Thoracic aorta (tissue), 2 donors: ENCODE data around the gene SYNDIG1. TPM values are rescaled to one million over a fixed set of nuclear protein-coding genes. Genes with fewer than 3 reads are reported as not detected.

ENCODE experiments used
- ATAC-seq: fragments of 150-250 bp; one replicate; pipeline ENCODE4 v1.8.0; 2017; ENCODE audit warnings: low read depth; ENCODE audit not compliant: insufficient number of reproducible peaks, low FRiP score
- DNase-seq: peaks from one replicate; pipeline ENCODE4 v3.0.0-alpha.2; 2020; ENCODE audit warnings: low spot score
- H3K27ac ChIP-seq, 2 donors: fragments of 200-600 bp; sonication (generic); 1 replicate in 1 of 2; 2 replicates in 1 of 2; pipeline ENCODE4 v1.5.1; 2016; ENCODE audit warnings: mild to moderate bottlenecking in 2 of 2, moderate library complexity in 2 of 2
- H3K27me3 ChIP-seq: fragments of 200-600 bp; sonication (generic); replicated peaks from 2 replicates; pipeline ENCODE4 v1.6.0; 2016; ENCODE audit warnings: mild to moderate bottlenecking; ENCODE audit not compliant: insufficient read depth
- H3K36me3 ChIP-seq: fragments of 200-600 bp; sonication (generic); one replicate; pipeline ENCODE4 v1.5.1; 2016
- H3K4me1 ChIP-seq, 2 donors: fragments of 200-600 bp; sonication (generic); 1 replicate in 1 of 2; 2 replicates in 1 of 2; pipeline versions ENCODE4 v1.5.1 to v1.6.0; 2016; ENCODE audit warnings: low read depth in 2 of 2, mild to moderate bottlenecking in 1 of 2; ENCODE audit not compliant: control insufficient read depth in 1 of 2
- H3K4me3 ChIP-seq: fragments of 200-600 bp; sonication (generic); 2 replicates; pipeline ENCODE4 v1.5.1; 2016; ENCODE audit warnings: mild to moderate bottlenecking
- H3K9me3 ChIP-seq: fragments of 200-600 bp; sonication (generic); 2 replicates; pipeline ENCODE4 v1.5.1; 2016
- total RNA-seq, 2 donors: library from RNA; depleted of rRNA; stranded (reverse); fragments of >200 nt; gene quantifications; one replicate each; pipeline versions ENCODE4 v1.1.0 to v1.2.3, GENCODE V29; 2016
- TF ChIP-seq, protein P1 (sequence below): fragments of 200-600 bp; sonication (generic); IDR thresholded peaks from one replicate; pipeline ENCODE4 v1.5.1; 2019; ENCODE audit warnings: antibody characterized with exemption

The SYNDIG1 gene
- total RNA-seq, 2 donors from 2014 or later, result 1.8 to 5.4 TPM

DNA sequence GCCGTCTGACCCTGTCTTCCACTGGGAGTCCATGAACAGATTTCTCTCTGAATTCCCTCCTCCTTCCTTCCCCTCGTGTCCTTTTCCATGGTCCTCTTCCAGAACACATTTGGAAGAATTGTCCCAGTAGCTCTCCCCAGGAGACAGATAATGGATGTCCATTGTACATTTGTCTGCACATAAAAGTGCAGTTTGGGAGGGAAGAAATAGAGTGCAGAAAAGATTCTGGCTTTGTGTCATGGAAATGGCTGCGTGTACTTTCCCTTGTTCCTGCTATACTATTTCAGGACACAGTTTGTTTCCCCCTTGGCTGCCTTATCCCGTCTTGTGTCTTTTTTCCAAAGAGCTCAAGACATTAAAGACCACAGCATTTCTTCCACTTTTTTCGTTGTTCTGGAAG, 127.6 kb downstream of the SYNDIG1 start:
- DNase-seq (no peak), ATAC-seq (no peak)
- TF ChIP-seq, protein P1, sequence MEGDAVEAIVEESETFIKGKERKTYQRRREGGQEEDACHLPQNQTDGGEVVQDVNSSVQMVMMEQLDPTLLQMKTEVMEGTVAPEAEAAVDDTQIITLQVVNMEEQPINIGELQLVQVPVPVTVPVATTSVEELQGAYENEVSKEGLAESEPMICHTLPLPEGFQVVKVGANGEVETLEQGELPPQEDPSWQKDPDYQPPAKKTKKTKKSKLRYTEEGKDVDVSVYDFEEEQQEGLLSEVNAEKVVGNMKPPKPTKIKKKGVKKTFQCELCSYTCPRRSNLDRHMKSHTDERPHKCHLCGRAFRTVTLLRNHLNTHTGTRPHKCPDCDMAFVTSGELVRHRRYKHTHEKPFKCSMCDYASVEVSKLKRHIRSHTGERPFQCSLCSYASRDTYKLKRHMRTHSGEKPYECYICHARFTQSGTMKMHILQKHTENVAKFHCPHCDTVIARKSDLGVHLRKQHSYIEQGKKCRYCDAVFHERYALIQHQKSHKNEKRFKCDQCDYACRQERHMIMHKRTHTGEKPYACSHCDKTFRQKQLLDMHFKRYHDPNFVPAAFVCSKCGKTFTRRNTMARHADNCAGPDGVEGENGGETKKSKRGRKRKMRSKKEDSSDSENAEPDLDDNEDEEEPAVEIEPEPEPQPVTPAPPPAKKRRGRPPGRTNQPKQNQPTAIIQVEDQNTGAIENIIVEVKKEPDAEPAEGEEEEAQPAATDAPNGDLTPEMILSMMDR, result no peak
- Histone ChIP-seq H3K27ac (no peak overlapping the region), H3K4me1 (no peaks in the 10 kb centered on the region), H3K27me3 (no peaks in the 10 kb centered on the region), H3K9me3 (peaks cover 9% of the 10 kb centered on the region), H3K36me3 (no peaks in the 10 kb centered on the region), H3K4me3 (no peak overlapping the region)

DNA sequence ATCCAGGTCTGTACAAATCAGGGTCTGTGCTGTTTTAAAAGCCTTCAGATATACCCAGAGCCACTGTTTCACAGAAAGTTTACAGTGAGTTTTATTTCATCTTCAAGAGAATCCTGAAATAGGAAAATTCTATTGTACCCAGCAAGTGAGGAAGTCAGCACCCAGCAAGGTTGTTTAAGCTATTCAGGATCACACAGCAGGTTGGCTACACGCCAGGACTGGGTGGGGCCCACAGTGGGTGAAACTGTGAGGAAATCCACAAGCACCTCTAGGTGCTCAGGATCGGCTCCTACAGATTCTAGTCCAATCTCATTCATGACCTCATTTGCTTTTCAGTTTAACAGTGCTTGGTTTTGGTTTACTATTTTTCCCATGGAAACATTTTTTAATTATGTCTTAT, 128.9 kb downstream of the SYNDIG1 start:
- H3K27ac ChIP-seq, result no peak overlapping the region
- no peaks in the 10 kb centered on the region for H3K27me3 ChIP-seq
- ATAC-seq, result no peak
- H3K36me3 ChIP-seq, result no peaks in the 10 kb centered on the region
- H3K4me1 ChIP-seq, result no peaks in the 10 kb centered on the region
- H3K4me3 ChIP-seq, result no peak overlapping the region
- TF ChIP-seq, protein P1, result no peak
- H3K9me3 ChIP-seq, result peaks cover 9% of the 10 kb centered on the region
- no peak for DNase-seq

DNA sequence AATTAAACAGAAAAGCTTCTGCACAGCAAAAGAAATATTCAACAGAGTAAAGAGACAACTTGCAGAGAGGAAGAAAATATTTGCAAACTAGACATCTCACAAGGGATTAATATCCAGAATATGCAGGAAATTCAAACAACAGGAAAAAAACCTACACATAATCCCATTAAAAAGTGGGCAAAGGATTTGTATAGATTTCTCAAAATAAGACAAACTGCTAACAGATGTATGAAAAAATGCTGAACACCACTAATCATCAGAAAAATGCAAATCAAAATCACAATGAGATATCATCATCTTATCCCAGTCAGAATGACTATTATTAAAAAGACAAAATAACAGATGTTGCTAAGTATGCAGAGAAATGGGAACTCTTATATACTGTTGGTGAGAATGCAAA, 129.6 kb downstream of the SYNDIG1 start:
- Histone ChIP-seq H3K9me3 (peaks cover 9% of the 10 kb centered on the region), H3K4me1 (no peaks in the 10 kb centered on the region), H3K36me3 (no peaks in the 10 kb centered on the region), H3K27ac (no peak overlapping the region), H3K4me3 (no peak overlapping the region), H3K27me3 (no peaks in the 10 kb centered on the region)
- TF ChIP-seq, protein P1, result no peak
- ATAC-seq, result no peak
- DNase-seq, result no peak

DNA sequence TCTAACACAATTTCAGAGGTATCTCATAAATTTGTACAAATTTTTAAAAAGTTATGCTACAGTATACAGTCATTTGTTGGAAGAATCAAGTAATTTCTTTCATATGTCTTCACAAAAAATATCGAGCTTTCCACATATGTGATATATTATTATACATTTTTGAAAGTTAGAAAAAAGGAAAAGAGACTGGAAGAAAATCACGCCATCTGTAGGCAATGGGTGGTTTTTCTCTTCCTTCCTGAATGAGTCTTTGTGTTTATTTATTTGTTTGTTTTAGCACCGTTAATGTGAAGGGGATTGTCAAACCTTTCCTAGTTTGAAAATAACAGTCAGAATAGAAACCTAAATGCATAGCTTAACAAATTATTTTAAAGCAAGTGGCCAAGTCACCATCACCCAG, 130.6 kb downstream of the SYNDIG1 start:
- no peaks in the 10 kb centered on the region for H3K4me1 ChIP-seq
- H3K27me3 ChIP-seq, result no peaks in the 10 kb centered on the region
- no peak overlapping the region for H3K4me3 ChIP-seq
- TF ChIP-seq, protein P1, result no peak
- H3K36me3 ChIP-seq, result no peaks in the 10 kb centered on the region
- H3K9me3 ChIP-seq, result peaks cover 9% of the 10 kb centered on the region
- ATAC-seq (no peak), DNase-seq (no peak)
- no peak overlapping the region for H3K27ac ChIP-seq

DNA sequence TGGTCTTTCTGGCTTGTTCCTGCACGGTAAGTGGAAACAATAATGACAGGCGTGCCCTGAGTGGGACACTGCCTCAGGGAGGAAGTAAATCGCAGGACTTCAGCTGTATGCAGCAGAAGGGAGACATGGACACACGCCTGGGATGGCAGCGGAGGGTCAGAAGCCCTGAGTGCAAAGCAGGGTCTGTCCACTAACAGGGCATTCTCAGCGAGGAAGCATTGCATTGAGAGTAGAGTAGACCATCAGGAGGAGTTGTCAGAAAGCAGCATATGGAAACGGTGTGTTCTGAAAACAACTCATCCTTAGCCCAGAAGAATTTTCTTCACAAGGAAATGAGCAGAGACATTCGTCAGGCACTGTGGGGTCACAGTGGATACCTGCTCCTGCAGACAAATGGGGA, 134.0 kb downstream of the SYNDIG1 start:
- no peak for DNase-seq
- Histone ChIP-seq H3K27ac (no peak overlapping the region), H3K4me1 (no peaks in the 10 kb centered on the region), H3K36me3 (no peaks in the 10 kb centered on the region), H3K9me3 (peaks cover 9% of the 10 kb centered on the region), H3K27me3 (no peaks in the 10 kb centered on the region), H3K4me3 (no peak overlapping the region)
- no peak for ATAC-seq
- TF ChIP-seq, protein P1, result no peak
